HG03378 (cell line): ENCODE data around the gene CREM.
"Not testable (repeated sequence)": the region's sequence is repeated elsewhere in the genome, so short reads cannot be mapped to it uniquely, and the experiment has no call there.

Experiments
- ATAC-seq: cut with Tn5 transposase; IDR thresholded peaks from one replicate; pipeline ENCODE4 v1.9.1; 2021; ENCODE audit warnings: mild to moderate bottlenecking, moderate library complexity; ENCODE audit not compliant: unreplicated experiment

CREM gene

DNA sequence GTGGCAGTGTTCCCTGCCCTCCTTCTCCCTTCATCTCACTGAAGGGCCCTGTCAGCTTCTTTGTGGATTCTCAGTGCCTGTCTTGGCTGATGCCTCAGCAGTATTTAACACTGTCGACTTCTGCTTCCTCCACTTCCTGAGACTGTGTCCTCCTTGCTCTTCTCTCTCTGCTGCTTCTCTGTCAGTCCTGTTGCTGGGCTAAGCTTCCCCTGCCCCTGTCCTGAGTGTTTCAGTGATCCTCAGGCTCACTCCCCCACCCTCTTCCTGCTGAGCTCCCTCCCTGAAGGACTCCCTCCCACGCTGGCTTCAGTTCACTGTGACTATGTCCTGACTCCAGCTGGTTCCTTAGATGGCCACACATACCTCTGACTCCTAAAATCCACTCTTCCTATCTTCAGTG is 64.9 kb downstream of the CREM start:
- ATAC-seq: no peak

DNA sequence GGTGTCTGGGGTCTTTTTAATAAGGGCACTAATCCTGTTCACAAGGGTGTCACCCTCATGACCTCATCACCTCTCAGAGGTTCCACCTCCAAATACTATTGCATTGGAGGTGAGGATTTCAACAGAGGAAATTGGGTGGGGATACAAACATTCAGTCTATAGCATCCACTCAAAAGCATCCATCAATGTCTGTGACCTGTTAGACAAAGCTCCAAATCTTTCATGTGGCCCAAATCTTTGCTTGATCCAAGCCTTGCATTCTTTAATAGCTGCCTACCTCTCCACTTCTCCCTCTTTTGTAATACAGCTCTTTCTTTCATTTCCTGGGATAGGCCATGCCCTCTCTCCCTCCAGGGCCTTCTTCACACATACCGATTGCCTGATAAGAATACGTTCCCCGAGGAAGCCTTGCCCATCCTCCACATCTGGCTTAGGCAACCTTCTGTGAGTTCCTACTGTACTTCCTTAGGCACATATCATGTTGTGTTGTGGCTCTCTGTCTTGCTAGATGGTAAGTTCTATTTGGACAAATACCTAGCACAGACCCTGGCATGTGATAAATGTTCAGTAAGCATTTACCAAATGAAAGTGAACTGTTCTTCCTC is 66.1 kb downstream of the CREM start:
- ATAC-seq: no peak

DNA sequence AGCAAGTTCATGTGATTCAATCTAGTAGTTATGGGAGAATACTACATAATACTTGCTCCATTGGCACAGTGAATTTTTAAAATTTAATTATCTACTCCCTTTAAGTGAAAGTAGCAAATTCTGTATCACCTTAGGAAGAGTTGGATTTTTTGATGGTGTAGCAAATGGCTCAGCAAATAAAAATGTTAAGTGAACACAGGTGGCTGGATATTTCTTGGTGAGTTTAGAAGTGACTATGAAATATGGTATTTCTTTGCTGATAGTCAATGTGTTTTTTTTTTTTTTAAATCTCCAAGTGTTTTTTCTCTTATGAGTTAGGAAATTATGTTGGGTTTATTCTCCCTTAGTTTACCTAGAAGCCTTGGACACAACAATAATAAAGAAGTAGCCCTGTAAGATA is 67.8 kb downstream of the CREM start:
- ATAC-seq: no peak

DNA sequence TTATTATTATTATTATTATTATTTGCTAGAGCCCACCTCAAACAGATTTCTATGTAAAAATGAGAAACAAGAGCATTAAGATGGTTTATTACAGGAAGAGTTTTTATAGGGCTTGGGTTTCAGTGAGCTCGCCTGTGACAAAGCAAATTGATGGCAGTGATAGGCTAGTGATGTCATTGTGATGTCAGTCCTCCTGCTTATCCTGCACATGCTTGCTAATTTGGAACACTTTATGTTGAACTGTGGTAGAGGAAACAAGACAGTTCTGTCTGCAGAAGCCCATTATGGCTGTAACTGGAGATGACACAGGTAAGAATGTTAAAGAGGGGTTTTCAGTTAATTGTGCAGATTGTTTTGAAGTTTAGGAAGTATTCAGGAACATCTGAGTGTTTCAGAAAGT is 68.3 kb downstream of the CREM start:
- ATAC-seq: no peak

DNA sequence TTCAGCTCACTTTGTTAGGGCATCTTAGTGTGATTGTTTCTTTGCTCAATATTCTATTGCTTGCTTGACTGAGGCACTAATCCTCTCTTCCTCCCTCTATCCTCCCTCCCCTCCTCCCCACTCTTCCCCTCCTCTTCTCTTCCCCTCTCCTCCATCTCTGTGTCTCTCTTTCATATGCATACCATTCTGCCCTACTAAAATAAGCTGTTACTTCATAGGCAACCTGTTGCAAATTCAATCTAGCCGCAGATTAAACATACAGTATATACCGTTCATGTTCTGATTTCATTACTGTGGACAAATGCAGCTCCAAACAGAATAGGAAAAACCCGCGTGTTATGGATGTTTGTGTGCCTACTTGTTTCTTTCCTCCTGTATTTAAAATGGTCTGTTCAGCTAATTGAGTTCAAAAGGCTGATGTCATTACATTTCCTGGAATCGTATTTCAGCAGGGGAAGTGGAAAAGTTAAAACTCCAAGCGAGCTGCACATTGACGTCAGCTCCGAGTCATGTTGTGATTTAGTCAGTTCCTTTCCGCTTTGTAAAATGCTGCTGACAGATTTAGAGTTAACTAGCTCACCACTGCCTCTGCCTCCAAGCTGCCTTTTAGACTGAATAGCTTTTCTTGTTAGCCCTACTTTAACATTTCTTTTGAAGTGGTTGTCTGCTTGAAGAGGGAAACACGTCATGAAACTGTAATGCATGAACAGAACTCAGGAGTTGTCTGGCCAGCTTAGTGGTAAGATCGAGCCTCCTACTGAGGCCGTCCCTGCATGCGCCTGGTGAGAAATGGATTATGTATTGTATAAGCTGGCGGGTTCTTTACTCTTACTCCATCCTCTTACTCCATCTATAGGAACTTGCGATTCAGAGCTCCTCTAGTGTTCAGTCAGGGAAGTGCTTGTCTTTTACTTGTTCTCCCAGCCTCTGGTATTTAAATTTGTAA is 69.0 kb downstream of the CREM start:
- peak; percentile 98 for ATAC-seq

DNA sequence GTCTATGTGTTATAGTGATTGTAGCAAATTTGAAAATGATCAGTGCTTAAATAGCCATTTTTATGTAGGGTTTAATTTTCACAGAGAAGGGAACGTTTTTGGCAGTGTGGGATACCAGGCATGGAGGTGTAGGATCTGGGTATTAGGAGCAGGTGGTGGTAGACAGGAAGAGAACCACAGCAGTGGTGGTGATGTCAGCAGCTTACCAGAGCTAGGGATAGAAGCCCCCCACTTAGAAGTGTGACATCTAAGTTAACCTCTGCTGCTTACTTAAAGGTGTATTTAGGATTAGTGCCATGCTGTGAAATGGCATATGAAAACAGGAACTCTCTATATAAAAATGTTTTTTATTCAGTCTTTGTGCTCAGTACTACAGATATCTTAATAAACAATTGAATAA is 73.8 kb downstream of the CREM start:
- ATAC-seq: no peak

DNA sequence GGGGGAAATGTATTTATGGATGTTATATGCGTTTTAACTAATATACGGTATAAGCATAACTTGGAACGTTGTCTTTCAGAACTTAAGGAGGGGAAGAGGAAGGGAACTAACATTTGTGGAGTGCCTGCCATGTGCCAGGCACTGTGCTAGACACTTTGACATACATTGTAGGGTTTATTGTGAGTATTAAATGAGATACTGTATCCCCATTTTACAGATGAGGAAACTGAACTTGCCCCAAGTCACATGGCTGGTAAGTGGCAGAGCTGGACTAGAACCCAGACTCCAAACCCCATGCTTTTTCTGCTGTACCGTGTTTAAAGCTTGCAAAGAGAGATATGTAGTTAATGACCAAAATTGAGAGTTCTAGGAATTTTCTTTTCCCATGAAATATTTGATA is 74.6 kb downstream of the CREM start:
- no peak for ATAC-seq

DNA sequence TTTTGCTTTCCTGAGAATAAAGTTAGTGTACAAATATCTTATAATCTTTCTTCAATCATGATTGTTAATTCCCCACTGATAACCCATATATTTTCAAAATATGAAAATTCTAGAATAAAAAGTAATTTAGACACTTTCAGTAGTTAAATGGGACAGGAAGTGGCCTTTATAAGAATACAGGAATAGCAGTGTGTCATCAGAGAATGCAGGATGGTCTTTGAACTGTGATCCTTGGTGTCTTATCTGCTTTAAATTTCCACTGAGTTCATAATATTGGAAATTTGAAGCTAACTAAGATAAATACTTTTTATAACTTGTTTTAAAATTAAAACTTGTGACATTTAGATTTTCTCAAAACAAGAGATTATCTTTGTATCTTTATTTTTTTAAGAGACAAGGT is 75.4 kb downstream of the CREM start:
- no peak for ATAC-seq

DNA sequence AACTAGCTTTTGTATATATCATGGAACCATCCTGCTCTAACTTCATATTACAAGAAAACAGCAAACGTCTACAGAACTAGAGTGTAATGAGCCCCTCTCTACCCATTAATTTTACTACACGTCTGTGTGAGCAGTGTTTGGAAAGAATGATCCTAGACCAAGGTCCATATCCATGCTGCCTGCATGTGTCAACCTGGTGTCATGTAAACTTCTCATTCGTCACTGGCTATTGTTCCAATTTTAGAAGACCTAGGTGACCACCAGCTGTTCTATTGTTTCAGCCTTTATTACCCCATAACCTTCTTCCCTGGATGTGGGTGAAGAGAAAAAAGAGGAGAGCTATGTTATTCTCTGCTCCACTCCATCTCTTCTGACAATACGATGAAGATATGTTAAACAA is 77.1 kb downstream of the CREM start:
- no peak for ATAC-seq

DNA sequence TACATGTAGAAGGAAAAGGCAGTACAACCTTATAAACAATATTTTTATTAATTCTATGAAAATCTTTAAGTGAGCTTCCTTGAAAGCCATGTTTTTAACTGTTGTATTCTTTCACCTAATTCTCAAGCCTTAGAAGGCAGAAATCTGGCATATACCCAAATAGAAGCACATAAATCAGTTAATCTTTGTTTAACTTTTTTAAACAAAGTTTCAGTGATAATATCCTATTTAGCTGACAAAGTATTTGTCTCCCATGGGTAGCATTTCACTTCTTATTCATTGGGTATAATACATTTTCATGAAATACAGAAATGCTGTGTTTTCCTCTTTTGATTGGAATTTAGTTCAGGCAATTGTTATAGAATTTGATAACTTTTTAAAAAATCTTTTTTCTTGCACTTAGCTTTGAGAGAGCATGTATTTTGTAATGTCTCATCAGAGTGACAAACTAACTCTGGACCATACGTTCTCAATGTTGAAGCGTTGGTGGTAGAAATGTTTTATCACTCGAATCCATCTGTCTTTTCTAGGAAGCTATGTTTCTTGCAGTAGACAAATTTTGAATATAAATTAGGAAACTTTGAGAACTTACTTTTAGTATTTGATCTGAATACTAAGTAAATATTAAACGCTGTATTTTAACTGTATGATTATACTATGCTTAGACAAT is 78.1 kb downstream of the CREM start:
- ATAC-seq: no peak

DNA sequence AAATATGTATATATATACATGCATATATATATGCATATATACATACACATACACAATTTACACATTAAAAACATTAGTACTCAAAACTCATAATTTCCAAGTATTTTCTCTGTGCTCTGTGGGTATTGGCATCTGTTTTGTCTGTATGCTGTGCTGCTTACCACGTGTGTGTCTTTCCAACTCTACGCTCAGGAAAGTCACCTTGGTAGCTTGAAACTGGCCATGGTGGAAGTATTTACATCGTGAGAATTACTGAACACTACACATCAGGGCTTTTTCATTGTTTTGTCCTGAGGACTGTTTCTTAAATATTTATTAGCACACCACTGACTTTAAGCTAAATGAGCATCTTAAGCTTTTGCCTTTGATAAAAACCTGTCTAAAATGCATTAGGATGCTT is 79.6 kb downstream of the CREM start:
- ATAC-seq: no peak

DNA sequence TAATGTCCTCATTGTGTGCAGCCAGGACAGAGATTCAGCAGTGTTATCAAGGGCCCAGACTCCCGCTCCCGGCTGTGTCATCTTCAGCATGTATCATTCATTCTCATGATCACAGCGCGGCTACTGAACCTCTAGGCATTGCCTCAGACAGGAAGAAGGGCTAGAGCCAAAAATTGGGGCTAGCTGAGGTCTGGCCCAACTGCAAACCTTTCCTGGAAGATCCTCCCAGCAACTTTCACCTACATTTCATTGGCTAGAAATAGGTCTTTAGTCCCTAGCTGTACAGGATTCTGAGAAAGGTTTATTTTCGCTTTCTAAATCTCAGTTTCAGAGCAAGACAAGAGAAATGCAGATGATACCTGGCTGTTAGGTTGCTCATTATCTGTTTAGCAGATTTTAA is 81.9 kb downstream of the CREM start:
- ATAC-seq: peak; percentile 84

DNA sequence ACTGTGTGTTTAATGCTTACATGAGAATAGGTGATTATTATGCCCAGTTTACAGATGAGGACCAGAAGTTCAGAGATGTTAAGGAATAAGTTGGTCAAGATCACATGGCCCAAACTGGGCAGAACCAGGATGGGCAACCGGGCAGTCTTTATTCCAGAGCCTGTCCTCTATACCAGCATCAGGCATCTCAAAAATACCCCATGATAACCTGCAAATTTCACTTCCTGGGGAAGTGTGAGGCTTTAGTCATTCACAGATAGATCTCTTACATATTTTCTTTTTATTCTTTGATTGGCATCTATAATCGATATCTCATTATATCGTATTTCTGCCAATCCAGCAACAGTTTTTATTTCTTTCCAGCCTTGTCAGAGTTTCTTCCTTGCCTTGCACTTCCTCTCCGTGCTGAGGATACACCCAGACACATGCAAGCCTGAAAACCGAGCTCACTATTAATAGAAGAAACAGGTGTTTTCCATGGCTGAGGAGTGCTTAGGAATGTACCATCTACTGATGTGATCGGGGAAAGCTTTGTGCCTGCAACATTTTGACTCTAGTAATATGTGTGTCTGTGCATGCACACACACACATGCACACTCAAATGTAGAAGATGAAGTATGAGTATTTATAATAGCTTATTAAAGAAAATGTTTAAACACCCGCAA is 82.4 kb downstream of the CREM start:
- ATAC-seq: peak; percentile 24

DNA sequence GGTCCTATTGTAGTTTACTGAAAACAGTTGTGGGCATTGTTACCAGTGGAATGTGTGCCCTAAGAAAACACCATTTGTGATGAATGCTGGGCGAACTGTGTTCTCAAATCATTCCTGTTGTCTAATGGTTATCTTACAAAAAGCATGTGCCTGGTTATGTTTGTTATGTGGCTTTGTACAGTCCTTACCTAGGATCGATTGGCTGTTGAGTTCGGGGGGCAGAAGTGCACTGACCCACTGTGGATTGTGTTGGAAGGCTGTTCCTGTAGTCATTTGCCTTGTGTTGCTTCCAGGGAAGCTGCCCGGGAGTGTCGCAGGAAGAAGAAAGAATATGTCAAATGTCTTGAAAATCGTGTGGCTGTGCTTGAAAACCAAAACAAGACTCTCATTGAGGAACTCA is 84.3 kb downstream of the CREM start:
- no peak for ATAC-seq

DNA sequence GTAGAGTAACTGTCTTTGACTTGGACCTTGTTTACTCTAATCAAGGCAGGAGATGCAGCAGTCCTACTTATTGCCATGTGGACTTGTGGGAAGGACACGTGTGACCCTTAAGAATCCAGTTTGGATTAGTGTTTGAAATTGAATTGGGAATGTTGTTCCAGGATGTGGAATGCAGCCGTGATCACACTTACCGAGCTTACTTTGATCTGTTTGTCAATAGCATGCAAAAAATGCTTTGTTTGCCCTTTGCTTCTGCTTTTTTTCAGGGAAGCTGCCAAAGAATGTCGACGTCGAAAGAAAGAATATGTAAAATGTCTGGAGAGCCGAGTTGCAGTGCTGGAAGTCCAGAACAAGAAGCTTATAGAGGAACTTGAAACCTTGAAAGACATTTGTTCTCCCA is 84.7 kb downstream of the CREM start:
- no peak for ATAC-seq

DNA sequence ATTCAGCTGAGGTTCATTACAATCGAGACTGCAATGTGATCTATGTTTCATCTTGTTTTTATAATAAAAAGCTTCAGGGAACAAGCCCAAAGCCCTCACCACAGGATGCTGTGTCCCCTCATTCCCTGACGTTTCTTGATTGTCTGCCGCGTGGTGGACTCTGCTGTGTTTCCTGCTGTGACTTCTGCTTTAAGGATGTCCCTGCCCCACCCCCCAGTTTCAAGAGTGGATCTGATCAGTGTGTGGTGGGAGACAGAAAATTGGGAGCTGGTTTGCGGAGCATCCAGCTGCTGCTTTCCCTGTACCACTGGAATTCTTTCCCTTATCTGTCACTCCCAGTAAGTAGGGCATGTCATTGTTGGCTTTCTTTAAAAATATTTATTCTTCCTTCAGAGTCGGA is 86.2 kb downstream of the CREM start:
- ATAC-seq: no peak

DNA sequence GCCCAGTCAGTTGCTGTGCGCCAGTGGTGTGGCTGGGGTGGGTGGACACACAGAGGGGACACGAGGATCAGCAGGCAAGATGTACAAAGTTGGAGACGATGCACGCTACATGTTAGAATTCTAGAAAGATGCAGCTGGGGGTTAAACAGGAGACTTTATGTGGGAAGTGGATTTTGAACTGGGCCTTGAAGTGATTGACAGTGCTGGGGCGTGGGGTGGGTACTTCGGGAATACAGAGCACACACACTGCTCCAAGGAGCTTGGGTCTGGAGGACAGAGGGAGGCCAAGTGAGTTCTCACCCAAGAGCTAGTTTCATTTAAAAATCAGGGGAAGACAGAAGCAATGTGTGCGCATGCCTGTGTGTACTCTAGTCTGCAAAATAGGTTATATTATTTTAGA is 87.1 kb downstream of the CREM start:
- ATAC-seq: no peak

DNA sequence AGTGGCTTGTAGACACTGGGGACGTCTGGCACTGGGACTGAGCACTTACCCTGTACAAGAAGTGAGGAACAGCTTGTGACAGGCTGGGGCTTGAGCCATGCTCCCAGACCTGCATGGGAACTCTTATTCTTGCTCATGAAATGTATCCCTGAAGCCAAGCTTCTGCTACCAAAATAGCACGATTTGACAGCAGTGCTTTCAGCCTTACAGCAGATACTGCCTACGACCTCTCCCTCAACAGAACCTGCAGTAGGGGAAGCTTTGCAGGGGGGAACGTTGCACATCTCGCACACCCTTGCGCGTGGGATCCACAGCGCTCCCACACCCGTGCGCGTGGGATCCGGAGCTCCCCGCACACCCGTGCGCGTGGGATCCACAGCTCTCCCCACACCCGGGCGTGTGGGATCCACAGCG is 88.0 kb downstream of the CREM start:
- ATAC-seq: no peak

DNA sequence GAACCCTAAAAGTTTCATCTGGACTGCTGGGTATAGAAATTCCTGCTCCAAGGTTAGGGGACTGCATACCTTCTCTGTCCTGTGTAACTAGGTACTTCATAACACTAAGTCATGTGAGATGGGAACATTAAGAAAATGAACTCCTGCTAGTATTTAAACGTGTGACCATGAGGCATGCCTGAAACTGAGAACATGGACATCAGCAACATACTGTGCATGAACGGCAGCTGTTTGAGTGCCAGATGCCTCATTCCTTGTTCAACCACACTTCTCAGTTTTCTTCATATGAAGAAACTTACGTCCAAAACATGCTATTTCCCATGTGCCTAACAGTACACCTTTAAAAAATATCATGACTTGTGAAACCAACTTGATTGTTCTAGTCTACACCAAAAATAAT is 88.5 kb downstream of the CREM start:
- ATAC-seq: no peak

DNA sequence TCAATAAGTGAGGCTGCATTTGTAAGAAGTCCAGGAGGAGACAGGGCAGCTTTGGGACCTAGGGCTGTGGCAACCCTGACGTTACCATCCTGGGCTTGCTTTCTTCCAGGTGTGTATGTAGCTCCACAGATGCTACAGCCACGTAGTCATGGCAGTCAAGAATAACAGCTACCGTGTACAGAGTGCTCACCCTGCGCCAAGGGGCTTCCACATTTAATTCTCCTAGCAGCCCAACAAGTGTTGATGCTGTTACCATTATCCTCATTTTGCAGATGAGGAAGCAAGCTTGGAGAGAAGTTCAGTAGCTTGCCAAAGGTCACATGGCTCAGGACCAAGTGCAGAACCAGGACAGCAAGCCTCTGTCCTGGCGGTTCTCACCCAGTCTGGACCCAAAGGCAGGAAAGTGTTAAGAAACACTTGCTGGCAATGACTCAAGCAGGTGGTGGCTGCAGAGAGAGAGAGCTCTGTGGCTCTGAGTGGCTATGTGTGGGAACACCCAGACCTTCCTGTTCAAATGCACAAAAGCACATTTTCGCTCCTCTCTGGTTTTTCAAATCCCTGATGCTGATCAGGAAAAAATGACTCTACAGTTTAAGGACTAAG is 89.8 kb downstream of the CREM start:
- ATAC-seq: no peak

DNA sequence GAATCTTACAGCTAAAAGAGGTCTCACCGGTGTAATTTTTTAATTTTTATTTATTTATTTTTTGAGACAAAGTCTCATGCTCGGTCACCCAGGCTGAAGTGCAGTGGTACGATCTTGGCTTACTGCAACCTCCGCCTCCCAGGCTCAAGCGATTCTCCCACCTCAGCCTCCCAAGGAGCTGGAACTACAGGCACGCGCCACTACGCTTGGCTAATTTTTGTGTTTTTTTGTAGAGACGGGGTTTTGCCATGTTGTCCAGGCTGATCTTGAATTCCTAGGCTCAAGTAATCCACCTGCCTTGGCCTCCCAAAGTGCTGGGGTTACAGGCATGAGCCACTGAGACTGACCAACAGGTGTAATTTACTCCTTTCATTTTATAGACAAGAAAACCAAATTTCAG is 90.3 kb downstream of the CREM start:
- not testable (repeated sequence) for ATAC-seq
